Neural cell (in vitro differentiated cells): Measurements from ENCODE around the gene RAB40C. TPM values are rescaled to one million over a fixed set of nuclear protein-coding genes. Genes with fewer than 3 reads are reported as not detected.

Experiments used
- H2AFZ ChIP-seq: fragments of 200-600, 300-800 bp; sonication (generic), shearing (Covaris generic); 2 replicates; pipeline ENCODE4 v1.6.0; 2014; ENCODE audit warnings: low read depth, mild to moderate bottlenecking, antibody characterized with exemption, low read length, moderate library complexity
- H3F3A ChIP-seq: fragments of 200-600 bp; shearing (Covaris generic); 2 replicates; pipeline ENCODE4 v1.6.1; 2016; ENCODE audit warnings: mild to moderate bottlenecking, moderate library complexity, mixed read lengths, antibody characterized with exemption, low read length; ENCODE audit not compliant: insufficient read depth, poor library complexity, severe bottlenecking
- H3K27ac ChIP-seq: fragments of 200-600, 300-800 bp; sonication (generic), shearing (Covaris generic); 2 replicates; pipeline ENCODE4 v1.5.1; 2014; ENCODE audit warnings: mild to moderate bottlenecking, low read length, moderate library complexity
- H3K27me3 ChIP-seq: fragments of 300-800, 200-600 bp; sonication (generic), shearing (Covaris generic); 2 replicates; pipeline ENCODE4 v1.6.0; 2014; ENCODE audit warnings: mild to moderate bottlenecking, low read depth, low read length, moderate library complexity; ENCODE audit not compliant: insufficient read depth
- H3K36me3 ChIP-seq: fragments of 300-800, 200-600 bp; sonication (generic), shearing (Covaris generic); 2 replicates; pipeline ENCODE4 v1.5.1; 2014; ENCODE audit warnings: mild to moderate bottlenecking, antibody characterized with exemption, low read length, moderate library complexity; ENCODE audit not compliant: insufficient read depth
- H3K4me2 ChIP-seq: fragments of 300-800, 200-600 bp; sonication (generic), shearing (Covaris generic); 2 replicates; pipeline ENCODE4 v1.6.0; 2014; ENCODE audit warnings: mild to moderate bottlenecking, low read length
- H3K4me3 ChIP-seq: fragments of 300-800, 200-600 bp; sonication (generic), shearing (Covaris generic); 2 replicates; pipeline ENCODE4 v1.5.1; 2014; ENCODE audit warnings: mild to moderate bottlenecking, low read length, moderate library complexity
- H3K79me2 ChIP-seq: fragments of 200-600 bp; shearing (Covaris generic); replicated peaks from 2 replicates; pipeline ENCODE4 v1.6.0; 2014; ENCODE audit warnings: mild to moderate bottlenecking, low read length, moderate library complexity; ENCODE audit not compliant: insufficient read depth
- H3K9ac ChIP-seq: fragments of 300-800, 200-600 bp; sonication (generic), shearing (Covaris generic); 2 replicates; pipeline ENCODE4 v1.6.1; 2016; ENCODE audit warnings: mild to moderate bottlenecking, low read length, mixed read lengths
- H3K9me2 ChIP-seq: fragments of 200-600 bp; shearing (Covaris generic); 2 replicates; pipeline ENCODE4 v1.6.1; 2016; ENCODE audit warnings: mild to moderate bottlenecking, low read length, mixed read lengths; ENCODE audit not compliant: insufficient read depth
- H3K9me3 ChIP-seq: fragments of 200-600, 300-800 bp; sonication (generic), shearing (Covaris generic); 2 replicates; pipeline ENCODE4 v1.6.1; 2016; ENCODE audit warnings: mild to moderate bottlenecking, mixed run types, low read length, moderate library complexity, mixed read lengths
- H4K20me1 ChIP-seq: fragments of 200-600 bp; shearing (Covaris generic); 2 replicates; pipeline ENCODE4 v1.6.1; 2016; ENCODE audit warnings: mild to moderate bottlenecking, mixed run types; ENCODE audit not compliant: insufficient read depth
- EP300 ChIP-seq: fragments of 450-650 bp; conservative IDR thresholded peaks from 2 replicates; pipeline ENCODE4 v1.6.1; 2014; ENCODE audit warnings: antibody characterized with exemption, mild to moderate bottlenecking, moderate library complexity; ENCODE audit not compliant: poor library complexity, severe bottlenecking
- EZH2 ChIP-seq: fragments of 200-600, 300-800 bp; shearing (Covaris generic), sonication (generic); IDR thresholded peaks from 2 replicates; pipeline ENCODE4 v1.6.1; 2014; ENCODE audit warnings: antibody characterized with exemption, low read length, borderline replicate concordance, mild to moderate bottlenecking; ENCODE audit not compliant: insufficient read depth, poor library complexity, severe bottlenecking
- MXI1 ChIP-seq: fragments of 450-650 bp; conservative IDR thresholded peaks from 2 replicates; pipeline ENCODE4 v1.6.1; 2014; ENCODE audit warnings: antibody characterized with exemption, mild to moderate bottlenecking; ENCODE audit not compliant: poor library complexity, severe bottlenecking
- POLR2AphosphoS5 ChIP-seq: IDR thresholded peaks from 2 replicates; pipeline ENCODE4 v1.6.1; 2012
- RAD21 ChIP-seq: fragments of 450-650 bp; conservative IDR thresholded peaks from 2 replicates; pipeline ENCODE4 v1.6.1; 2014; ENCODE audit warnings: antibody characterized with exemption, mild to moderate bottlenecking, moderate library complexity
- SMC3 ChIP-seq: fragments of 450-650 bp; conservative IDR thresholded peaks from 2 replicates; pipeline ENCODE4 v1.6.1; 2014; ENCODE audit warnings: antibody characterized with exemption, mild to moderate bottlenecking, moderate library complexity; ENCODE audit not compliant: poor library complexity
- TAF1 ChIP-seq: IDR thresholded peaks from 2 replicates; pipeline ENCODE4 v1.6.1; 2012; ENCODE audit warnings: low read depth
- polyA plus RNA-seq: library from polyadenylated mRNA; depleted of rRNA; stranded (reverse); fragments of >200 nt; gene quantifications from 2 replicates; pipeline ENCODE4 v1.2.3, GENCODE V29; 2014
- TF ChIP-seq, protein P1 (sequence below): IDR thresholded peaks from 2 replicates; pipeline ENCODE4 v1.6.1; 2012; ENCODE audit warnings: borderline replicate concordance
- TF ChIP-seq, protein P2 (sequence below): fragments of 450-650 bp; IDR thresholded peaks from 2 replicates; pipeline ENCODE4 v1.5.1; 2014; ENCODE audit warnings: antibody characterized with exemption, mild to moderate bottlenecking, moderate library complexity; ENCODE audit not compliant: poor library complexity, severe bottlenecking

RAB40C gene
- polyA plus RNA-seq, 1 donor from 2014 or later, result 40.7 TPM

DNA sequence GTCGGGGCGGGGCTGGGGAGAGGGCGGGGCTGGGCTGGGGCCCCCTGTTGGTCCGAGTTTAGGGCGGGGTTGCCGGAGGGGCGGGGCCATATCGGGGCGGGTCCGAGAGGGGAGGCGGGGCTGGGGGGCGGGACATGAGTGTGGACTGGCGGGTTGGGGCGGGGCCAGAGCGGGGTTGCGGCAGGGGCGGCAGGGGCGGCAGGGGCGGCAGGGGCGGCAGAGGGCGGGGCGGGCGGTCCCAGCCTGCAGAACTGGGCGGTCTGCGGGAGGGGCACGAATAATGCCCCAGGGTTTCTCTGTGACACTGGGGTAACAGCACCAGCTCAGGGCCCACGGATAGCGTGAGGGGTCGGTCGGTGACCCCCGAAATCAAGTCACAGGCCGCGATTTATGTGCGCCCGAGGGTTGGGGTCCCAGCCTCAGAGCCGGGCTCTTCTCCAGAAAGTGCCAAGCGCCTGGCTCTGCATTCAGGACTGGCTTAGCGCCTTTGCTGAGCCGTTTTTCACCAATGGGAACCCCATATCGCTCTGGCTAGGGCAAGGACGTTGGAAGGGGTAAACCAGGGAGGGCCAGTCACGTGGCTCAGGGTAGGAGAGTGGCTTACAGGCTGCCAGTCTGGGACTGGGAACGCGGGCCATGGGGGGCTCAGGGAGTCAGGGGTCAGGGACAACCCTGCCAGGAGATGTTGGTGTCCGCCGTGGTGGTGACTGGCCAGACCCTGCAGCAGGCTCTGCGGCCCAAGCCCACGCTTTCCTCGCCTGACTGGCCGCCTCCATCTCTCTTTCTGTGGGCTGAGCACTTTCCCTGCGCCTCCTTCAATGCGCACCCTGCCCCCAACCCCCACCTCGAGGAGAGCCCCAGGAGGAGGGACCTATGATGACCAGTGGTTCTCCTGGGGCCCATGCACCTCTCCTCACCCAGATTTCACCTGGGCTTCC, 47.5 kb downstream of the RAB40C start:
- peak overlapping the region; percentile 93 for H3K27ac ChIP-seq
- H4K20me1 ChIP-seq, result no peaks in the 10 kb centered on the region
- no peaks in the 10 kb centered on the region for H3K27me3 ChIP-seq
- H3K4me3 ChIP-seq, result peak overlapping the region; percentile 94
- H3K79me2 ChIP-seq, result no peaks in the 10 kb centered on the region
- H3K36me3 ChIP-seq, result no peaks in the 10 kb centered on the region
- H3K9ac ChIP-seq, result peak overlapping the region; percentile 87
- H2AFZ ChIP-seq, result no peak overlapping the region
- TF ChIP-seq SMC3 (no peak), EP300 (no peak), TAF1 (no peak), POLR2AphosphoS5 (no peak), MXI1 (no peak)
- TF ChIP-seq, protein P1, sequence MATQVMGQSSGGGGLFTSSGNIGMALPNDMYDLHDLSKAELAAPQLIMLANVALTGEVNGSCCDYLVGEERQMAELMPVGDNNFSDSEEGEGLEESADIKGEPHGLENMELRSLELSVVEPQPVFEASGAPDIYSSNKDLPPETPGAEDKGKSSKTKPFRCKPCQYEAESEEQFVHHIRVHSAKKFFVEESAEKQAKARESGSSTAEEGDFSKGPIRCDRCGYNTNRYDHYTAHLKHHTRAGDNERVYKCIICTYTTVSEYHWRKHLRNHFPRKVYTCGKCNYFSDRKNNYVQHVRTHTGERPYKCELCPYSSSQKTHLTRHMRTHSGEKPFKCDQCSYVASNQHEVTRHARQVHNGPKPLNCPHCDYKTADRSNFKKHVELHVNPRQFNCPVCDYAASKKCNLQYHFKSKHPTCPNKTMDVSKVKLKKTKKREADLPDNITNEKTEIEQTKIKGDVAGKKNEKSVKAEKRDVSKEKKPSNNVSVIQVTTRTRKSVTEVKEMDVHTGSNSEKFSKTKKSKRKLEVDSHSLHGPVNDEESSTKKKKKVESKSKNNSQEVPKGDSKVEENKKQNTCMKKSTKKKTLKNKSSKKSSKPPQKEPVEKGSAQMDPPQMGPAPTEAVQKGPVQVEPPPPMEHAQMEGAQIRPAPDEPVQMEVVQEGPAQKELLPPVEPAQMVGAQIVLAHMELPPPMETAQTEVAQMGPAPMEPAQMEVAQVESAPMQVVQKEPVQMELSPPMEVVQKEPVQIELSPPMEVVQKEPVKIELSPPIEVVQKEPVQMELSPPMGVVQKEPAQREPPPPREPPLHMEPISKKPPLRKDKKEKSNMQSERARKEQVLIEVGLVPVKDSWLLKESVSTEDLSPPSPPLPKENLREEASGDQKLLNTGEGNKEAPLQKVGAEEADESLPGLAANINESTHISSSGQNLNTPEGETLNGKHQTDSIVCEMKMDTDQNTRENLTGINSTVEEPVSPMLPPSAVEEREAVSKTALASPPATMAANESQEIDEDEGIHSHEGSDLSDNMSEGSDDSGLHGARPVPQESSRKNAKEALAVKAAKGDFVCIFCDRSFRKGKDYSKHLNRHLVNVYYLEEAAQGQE, result no peak
- TF ChIP-seq, protein P2, sequence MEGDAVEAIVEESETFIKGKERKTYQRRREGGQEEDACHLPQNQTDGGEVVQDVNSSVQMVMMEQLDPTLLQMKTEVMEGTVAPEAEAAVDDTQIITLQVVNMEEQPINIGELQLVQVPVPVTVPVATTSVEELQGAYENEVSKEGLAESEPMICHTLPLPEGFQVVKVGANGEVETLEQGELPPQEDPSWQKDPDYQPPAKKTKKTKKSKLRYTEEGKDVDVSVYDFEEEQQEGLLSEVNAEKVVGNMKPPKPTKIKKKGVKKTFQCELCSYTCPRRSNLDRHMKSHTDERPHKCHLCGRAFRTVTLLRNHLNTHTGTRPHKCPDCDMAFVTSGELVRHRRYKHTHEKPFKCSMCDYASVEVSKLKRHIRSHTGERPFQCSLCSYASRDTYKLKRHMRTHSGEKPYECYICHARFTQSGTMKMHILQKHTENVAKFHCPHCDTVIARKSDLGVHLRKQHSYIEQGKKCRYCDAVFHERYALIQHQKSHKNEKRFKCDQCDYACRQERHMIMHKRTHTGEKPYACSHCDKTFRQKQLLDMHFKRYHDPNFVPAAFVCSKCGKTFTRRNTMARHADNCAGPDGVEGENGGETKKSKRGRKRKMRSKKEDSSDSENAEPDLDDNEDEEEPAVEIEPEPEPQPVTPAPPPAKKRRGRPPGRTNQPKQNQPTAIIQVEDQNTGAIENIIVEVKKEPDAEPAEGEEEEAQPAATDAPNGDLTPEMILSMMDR, result no peak
- H3K4me2 ChIP-seq, result peak overlapping the region; percentile 7
- no peaks in the 10 kb centered on the region for H3K9me3 ChIP-seq
- no peaks in the 10 kb centered on the region for H3K9me2 ChIP-seq
- H3F3A ChIP-seq, result no peaks in the 10 kb centered on the region

DNA sequence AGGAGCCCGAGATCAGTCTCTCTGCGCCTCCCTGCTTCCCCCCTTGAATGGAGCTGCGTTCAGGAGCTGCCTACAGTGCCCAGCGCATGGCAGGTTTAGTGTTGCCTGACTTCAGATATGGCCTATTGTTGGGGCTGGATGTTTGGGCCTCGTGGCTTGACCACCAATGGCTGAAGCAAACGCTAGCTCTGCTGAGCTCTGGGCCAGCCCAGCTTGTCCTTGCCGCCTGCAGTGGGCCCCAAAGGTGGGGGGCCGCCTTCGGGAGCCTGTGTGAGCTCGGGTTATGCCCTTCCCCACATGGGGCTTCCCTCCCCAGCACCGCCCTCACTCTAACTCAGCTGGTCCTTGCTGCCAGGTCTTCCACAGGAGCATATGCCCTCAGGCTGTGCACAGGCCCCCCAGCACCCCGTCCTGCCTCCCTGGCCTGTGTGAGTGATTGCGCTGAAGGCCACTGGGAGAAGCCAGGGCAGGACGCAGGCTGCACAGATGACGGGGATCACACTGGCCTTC, 48.2 kb downstream of the RAB40C start:
- H3K27ac ChIP-seq, result no peak overlapping the region
- no peak overlapping the region for H2AFZ ChIP-seq
- H3K9me3 ChIP-seq, result no peaks in the 10 kb centered on the region
- H3K27me3 ChIP-seq, result no peaks in the 10 kb centered on the region
- no peaks in the 10 kb centered on the region for H3K36me3 ChIP-seq
- H3K79me2 ChIP-seq, result no peaks in the 10 kb centered on the region
- no peak overlapping the region for H3K4me3 ChIP-seq
- H3K9me2 ChIP-seq, result no peaks in the 10 kb centered on the region
- TF ChIP-seq RAD21 (no peak), SMC3 (no peak), POLR2AphosphoS5 (no peak), EZH2 (no peak), TAF1 (no peak), EP300 (no peak), MXI1 (no peak)
- TF ChIP-seq, protein P1, result no peak
- TF ChIP-seq, protein P2, result no peak
- no peaks in the 10 kb centered on the region for H4K20me1 ChIP-seq
- H3K4me2 ChIP-seq, result no peak overlapping the region
- H3K9ac ChIP-seq, result no peak overlapping the region
- H3F3A ChIP-seq, result no peaks in the 10 kb centered on the region
